Ovary (tissue), 3 donors: ENCODE data around the gene ARHGDIA.

Source experiments
- CTCF ChIP-seq, 3 donors: fragments of 450-650 bp in 2 of 3; fragments of 200-600 bp in 1 of 3; IDR thresholded peaks; one replicate each; pipeline versions ENCODE4 v1.5.1 to v1.8.0; 2016 to 2022; ENCODE audit warnings: antibody characterized with exemption in 3 of 3, mild to moderate bottlenecking in 1 of 3
- POLR2A ChIP-seq: fragments of 450-650 bp; IDR thresholded peaks from one replicate; pipeline ENCODE4 v1.6.1; 2017; ENCODE audit warnings: antibody characterized with exemption, mild to moderate bottlenecking, moderate library complexity
- donor health status: DM: no; HTN: no; CAD: no.

- TF ChIP-seq POLR2A = no peak
- TF ChIP-seq CTCF (IDR thresholded peaks at IDR 0.05) = no peak
These were observed 38.1 kb upstream of the ARHGDIA start for GRCh38 chr17:81909231-81909630.
